ENCODE measurements around the gene COL4A5.

Gene COL4A5

DNA sequence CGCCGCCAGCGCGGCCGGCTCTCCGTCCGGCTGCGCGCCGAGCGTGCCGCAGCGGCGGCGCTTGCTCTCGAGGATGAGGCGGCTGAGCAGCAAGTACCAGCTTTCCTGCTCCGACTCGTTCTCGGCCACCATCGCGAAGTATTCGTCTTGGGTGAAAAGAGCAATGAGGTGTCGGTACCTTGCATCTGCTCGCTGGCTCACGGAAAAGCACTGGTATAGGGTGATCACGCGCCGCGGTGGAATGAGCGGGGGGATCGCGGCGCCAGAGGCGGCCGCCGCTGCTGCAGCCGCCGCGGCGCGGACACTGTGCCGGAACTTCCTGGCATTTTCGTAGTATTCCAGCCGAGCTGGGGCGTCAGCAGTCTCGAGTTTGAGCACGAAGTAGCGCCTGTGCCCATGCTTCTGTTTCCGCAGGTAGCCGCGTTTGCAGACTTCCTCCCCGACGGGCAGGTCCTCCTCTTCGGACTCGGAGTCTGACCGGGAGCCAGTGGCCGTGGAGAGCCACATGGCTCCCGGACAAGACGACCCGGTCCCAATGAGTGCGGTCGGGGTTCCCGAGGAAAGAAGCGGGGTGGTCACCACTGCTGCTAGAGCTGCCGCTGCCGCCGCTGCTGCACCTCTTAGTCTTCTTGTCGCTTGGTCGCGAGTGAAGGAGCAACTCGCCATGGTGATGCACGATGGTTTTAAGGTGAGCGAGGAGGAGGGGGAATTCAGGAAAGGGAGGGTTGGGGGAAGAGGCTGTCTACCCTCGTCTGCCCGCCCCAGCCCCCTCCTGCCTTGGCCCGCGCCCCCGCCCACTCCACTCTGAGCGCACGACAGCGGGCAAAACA, 296.3 kb downstream of the COL4A5 start:
- TF ChIP-seq CTCF (IDR thresholded peaks at IDR 0.05; ENCODE audit: low read depth, low read length), result no peak
- DNase-seq (ENCODE audit: low read depth in 2 of 2), result peak; percentile 2 to 5
- peak overlapping the region; percentile 36 to 53 for H3K4me3 ChIP-seq (replicated peaks in 1 of 2; ENCODE audit: low read depth in 2 of 2, low read length in 2 of 2)

GRCh38 chrX:108736509-108737479, 297.2 kb downstream of the COL4A5 start, which contains the start of gene IRS4:
TSS of gene IRS4 (minus strand) at chrX:108736563.
- H3K4me3 ChIP-seq (replicated peaks in 1 of 2; ENCODE audit: low read depth in 2 of 2, low read length in 2 of 2), result peak within 1 kb of the TSS; percentile 36 to 53

DNA sequence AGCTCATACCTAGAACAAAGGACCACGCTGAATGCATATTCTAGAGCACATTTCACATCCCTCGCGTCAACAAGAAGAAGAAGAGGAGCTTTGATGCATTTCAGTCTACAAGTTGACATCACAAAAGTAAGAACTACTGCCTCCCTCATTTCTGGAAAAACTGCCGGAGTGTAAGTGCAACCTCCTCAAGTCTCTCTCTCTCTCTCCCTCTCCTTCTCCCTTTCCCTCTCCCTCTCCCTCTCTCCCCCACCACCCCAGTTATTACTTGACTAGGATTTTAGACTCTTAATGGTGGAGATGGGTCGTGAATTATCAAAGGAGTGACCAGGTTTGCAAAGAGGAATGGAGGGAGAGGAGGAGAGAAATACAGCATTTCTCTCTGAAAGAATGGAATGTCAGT, 298.1 kb downstream of the COL4A5 start:
- DNase-seq (ENCODE audit: low read depth in 2 of 2), result no peak
- no peak for TF ChIP-seq CTCF (IDR thresholded peaks at IDR 0.05; ENCODE audit: low read depth, low read length)
- no peak overlapping the region for H3K4me3 ChIP-seq (replicated peaks in 1 of 2; ENCODE audit: low read depth in 2 of 2, low read length in 2 of 2)

More at GRCh38 chrX:108736509-108737479, 297.2 kb downstream of the COL4A5 start, which contains the start of gene IRS4:
- DNase-seq (ENCODE audit: low read depth in 2 of 2), result peak; percentile 2 to 10
- TF ChIP-seq CTCF (IDR thresholded peaks at IDR 0.05; ENCODE audit: low read depth, low read length), result no peak

- no peak for TF ChIP-seq CTCF (IDR thresholded peaks at IDR 0.05; ENCODE audit: low read depth, low read length)
- DNase-seq (ENCODE audit: low read depth in 2 of 2), result no peak
- no peak overlapping the region for H3K4me3 ChIP-seq (replicated peaks in 1 of 2; ENCODE audit: low read depth in 2 of 2, low read length in 2 of 2)
These were observed 300.7 kb downstream of the COL4A5 start for GRCh38 chrX:108740299-108740774.

All from cardiac fibroblast (primary cell).